ENCODE results near the gene EHBP1. TPM values are rescaled to one million over a fixed set of nuclear protein-coding genes. Genes with fewer than 3 reads are reported as not detected.
"Not testable (repeated sequence)": the region's sequence is repeated elsewhere in the genome, so short reads cannot be mapped to it uniquely, and the experiment has no call there.

Gene EHBP1
- total and polyA plus RNA-seq, 4 donors = 59.2 to 108 (median 83.2) TPM

GRCh38 chr2:62741954-62742722 lies 36.6 kb downstream of the EHBP1 start:
- no peaks in the 10 kb centered on the region for H3K27me3 ChIP-seq (ENCODE audit: control insufficient read depth, insufficient read depth, low read length)
- H3K4me1 ChIP-seq (ENCODE audit: control insufficient read depth, insufficient read depth, low read length) = no peaks in the 10 kb centered on the region
- no peak overlapping the region for H3K4me3 ChIP-seq (ENCODE audit: low read depth, low read length)
- H3K9me3 ChIP-seq (ENCODE audit: control insufficient read depth, insufficient read depth, low read length) = no peaks in the 10 kb centered on the region
- DNase-seq (ENCODE audit: low read depth in 4 of 6, low spot score in 6 of 6) = no peak
- WGBS (ENCODE audit: insufficient coverage) = no CpG with 5 or more reads among the region's 1 CpG
- no peaks in the 10 kb centered on the region for H3K36me3 ChIP-seq (ENCODE audit: control insufficient read depth, insufficient read depth, low read length)
- no peak overlapping the region for H3K27ac ChIP-seq (ENCODE audit: low read depth, low read length)

DNA sequence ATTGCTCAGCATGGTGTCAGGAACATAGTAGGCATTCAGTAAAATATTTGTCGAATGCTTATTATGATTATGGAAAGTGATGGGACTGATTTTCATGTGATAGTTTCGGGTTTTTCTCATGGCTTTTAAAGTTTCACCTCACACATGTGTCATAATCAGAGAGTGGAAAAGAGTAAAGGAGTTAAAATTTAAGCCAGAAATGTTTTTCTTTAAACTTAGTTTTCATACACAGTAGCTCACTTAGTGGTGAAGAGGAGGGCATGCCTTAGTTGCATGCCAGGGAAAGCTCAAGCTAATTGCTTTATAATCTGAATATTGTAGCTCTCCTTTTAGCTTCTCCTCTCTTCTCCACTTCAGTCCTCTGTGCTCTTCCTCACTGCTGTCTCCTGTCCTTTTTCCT lies 38.0 kb downstream of the EHBP1 start:
- no peak for DNase-seq (ENCODE audit: low read depth in 4 of 6, low spot score in 6 of 6)
- H3K27ac ChIP-seq (ENCODE audit: low read depth, low read length) = no peak overlapping the region
- no peak overlapping the region for H3K4me3 ChIP-seq (ENCODE audit: low read depth, low read length)
- no peaks in the 10 kb centered on the region for H3K27me3 ChIP-seq (ENCODE audit: control insufficient read depth, insufficient read depth, low read length)
- no peaks in the 10 kb centered on the region for H3K9me3 ChIP-seq (ENCODE audit: control insufficient read depth, insufficient read depth, low read length)
- WGBS (ENCODE audit: insufficient coverage) = no CpG with 5 or more reads among the region's 2 CpGs
- H3K36me3 ChIP-seq (ENCODE audit: control insufficient read depth, insufficient read depth, low read length) = no peaks in the 10 kb centered on the region
- no peaks in the 10 kb centered on the region for H3K4me1 ChIP-seq (ENCODE audit: control insufficient read depth, insufficient read depth, low read length)

GRCh38 chr2:62744603-62745002 lies 39.1 kb downstream of the EHBP1 start:
- Histone ChIP-seq H3K4me1 (ENCODE audit: control insufficient read depth, insufficient read depth, low read length) (no peaks in the 10 kb centered on the region), H3K4me3 (ENCODE audit: low read depth, low read length) (no peak overlapping the region), H3K36me3 (ENCODE audit: control insufficient read depth, insufficient read depth, low read length) (no peaks in the 10 kb centered on the region), H3K27me3 (ENCODE audit: control insufficient read depth, insufficient read depth, low read length) (no peaks in the 10 kb centered on the region), H3K9me3 (ENCODE audit: control insufficient read depth, insufficient read depth, low read length) (no peaks in the 10 kb centered on the region), H3K27ac (ENCODE audit: low read depth, low read length) (no peak overlapping the region)
- 100% methylated on average over 1 of the region's 3 CpGs for WGBS (ENCODE audit: insufficient coverage)
- no peak for DNase-seq (ENCODE audit: low read depth in 4 of 6, low spot score in 6 of 6)

DNA sequence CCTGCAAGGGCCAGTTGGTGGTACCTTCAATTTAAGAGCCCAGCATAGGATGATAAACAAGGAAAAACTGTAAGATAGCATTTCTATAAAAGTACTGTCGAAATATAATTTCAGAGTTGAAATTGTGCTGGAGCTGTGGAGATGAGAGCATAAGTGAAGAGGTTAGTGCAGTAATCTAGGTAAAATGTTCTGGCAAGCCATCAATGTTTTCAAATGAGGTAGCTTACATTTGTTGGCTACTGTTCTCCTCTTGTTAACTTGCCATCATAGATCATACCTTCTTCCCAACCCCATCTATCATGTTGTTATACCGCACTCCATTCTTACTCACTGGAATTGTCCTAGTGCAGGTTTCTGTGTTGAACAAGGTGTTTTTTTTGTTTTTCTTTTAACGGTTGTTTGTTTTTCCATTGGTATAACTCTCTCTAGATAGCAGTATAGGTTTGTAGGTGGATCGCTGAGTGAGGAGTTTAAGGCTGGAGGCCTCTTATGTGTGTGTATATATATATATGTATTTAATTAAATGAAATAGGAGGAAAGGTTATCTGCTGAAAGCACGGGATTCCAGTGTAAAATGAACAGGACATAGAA lies 40.5 kb downstream of the EHBP1 start:
- WGBS (ENCODE audit: insufficient coverage) = 83% methylated on average over 1 of the region's 5 CpGs
- no peak for DNase-seq (ENCODE audit: low read depth in 4 of 6, low spot score in 6 of 6)
- H3K4me3 ChIP-seq (ENCODE audit: low read depth, low read length) = no peak overlapping the region
- no peaks in the 10 kb centered on the region for H3K4me1 ChIP-seq (ENCODE audit: control insufficient read depth, insufficient read depth, low read length)
- no peaks in the 10 kb centered on the region for H3K9me3 ChIP-seq (ENCODE audit: control insufficient read depth, insufficient read depth, low read length)
- H3K27ac ChIP-seq (ENCODE audit: low read depth, low read length) = no peak overlapping the region
- no peaks in the 10 kb centered on the region for H3K27me3 ChIP-seq (ENCODE audit: control insufficient read depth, insufficient read depth, low read length)
- no peaks in the 10 kb centered on the region for H3K36me3 ChIP-seq (ENCODE audit: control insufficient read depth, insufficient read depth, low read length)

DNA sequence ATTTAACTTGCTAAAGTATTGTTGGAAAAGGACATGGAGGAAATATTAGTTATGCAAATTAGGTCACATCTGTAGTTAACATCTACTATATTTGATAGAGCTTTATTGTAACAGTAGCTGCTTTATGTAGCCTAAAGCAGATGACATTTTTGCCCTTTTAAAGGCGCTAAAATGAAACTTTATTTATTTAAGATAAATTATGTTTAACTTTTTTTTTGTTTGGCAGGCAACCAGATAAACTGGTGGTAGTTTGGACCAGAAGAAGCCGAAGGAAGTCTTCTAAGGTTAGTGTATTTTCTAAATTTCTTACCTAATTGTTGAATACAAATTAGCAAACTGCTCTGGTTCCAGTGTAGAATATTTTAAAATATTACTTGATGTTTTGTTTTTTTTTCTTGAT lies 41.7 kb downstream of the EHBP1 start:
- no peak for DNase-seq (ENCODE audit: low read depth in 4 of 6, low spot score in 6 of 6)
- Histone ChIP-seq H3K27me3 (ENCODE audit: control insufficient read depth, insufficient read depth, low read length) (no peaks in the 10 kb centered on the region), H3K4me1 (ENCODE audit: control insufficient read depth, insufficient read depth, low read length) (no peaks in the 10 kb centered on the region), H3K36me3 (ENCODE audit: control insufficient read depth, insufficient read depth, low read length) (no peaks in the 10 kb centered on the region), H3K9me3 (ENCODE audit: control insufficient read depth, insufficient read depth, low read length) (no peaks in the 10 kb centered on the region), H3K4me3 (ENCODE audit: low read depth, low read length) (no peak overlapping the region), H3K27ac (ENCODE audit: low read depth, low read length) (no peak overlapping the region)
- WGBS (ENCODE audit: insufficient coverage) = no CpG with 5 or more reads among the region's 2 CpGs

DNA sequence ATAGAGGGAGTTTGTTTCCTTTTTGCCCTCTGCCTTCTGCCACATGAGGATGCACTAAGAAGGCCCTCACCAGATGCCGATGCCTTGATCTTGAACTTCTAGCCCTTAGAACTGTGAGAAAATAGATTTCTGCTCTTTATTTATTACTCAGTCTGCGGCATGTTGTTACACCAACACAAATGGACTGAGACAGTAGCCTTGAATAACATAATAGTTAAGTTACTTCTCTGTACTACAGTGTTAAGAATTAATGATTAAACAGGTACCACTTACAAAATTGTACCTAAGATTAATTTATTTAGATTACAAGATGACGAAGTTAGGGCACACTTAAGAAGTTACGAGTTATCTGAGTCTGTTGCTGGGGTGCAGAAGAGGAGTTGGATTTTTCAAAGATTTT lies 42.4 kb downstream of the EHBP1 start:
- no peaks in the 10 kb centered on the region for H3K4me1 ChIP-seq (ENCODE audit: control insufficient read depth, insufficient read depth, low read length)
- H3K27ac ChIP-seq (ENCODE audit: low read depth, low read length) = no peak overlapping the region
- no peaks in the 10 kb centered on the region for H3K9me3 ChIP-seq (ENCODE audit: control insufficient read depth, insufficient read depth, low read length)
- no peak for DNase-seq (ENCODE audit: low read depth in 4 of 6, low spot score in 6 of 6)
- WGBS (ENCODE audit: insufficient coverage) = no CpG with 5 or more reads among the region's 4 CpGs
- H3K4me3 ChIP-seq (ENCODE audit: low read depth, low read length) = no peak overlapping the region
- no peaks in the 10 kb centered on the region for H3K36me3 ChIP-seq (ENCODE audit: control insufficient read depth, insufficient read depth, low read length)
- no peaks in the 10 kb centered on the region for H3K27me3 ChIP-seq (ENCODE audit: control insufficient read depth, insufficient read depth, low read length)

GRCh38 chr2:62749111-62749510 lies 43.6 kb downstream of the EHBP1 start:
- not testable (repeated sequence) for H3K4me1 ChIP-seq (ENCODE audit: control insufficient read depth, insufficient read depth, low read length); H3K27me3 ChIP-seq (ENCODE audit: control insufficient read depth, insufficient read depth, low read length); DNase-seq (ENCODE audit: low read depth in 4 of 6, low spot score in 6 of 6); H3K36me3 ChIP-seq (ENCODE audit: control insufficient read depth, insufficient read depth, low read length); H3K9me3 ChIP-seq (ENCODE audit: control insufficient read depth, insufficient read depth, low read length); H3K27ac ChIP-seq (ENCODE audit: low read depth, low read length); H3K4me3 ChIP-seq (ENCODE audit: low read depth, low read length)
- no CpG with 5 or more reads among the region's 1 CpG for WGBS (ENCODE audit: insufficient coverage)

- no peak for DNase-seq (ENCODE audit: low read depth in 4 of 6, low spot score in 6 of 6)
- Histone ChIP-seq H3K4me3 (ENCODE audit: low read depth, low read length) (no peak overlapping the region), H3K27ac (ENCODE audit: low read depth, low read length) (no peak overlapping the region), H3K4me1 (ENCODE audit: control insufficient read depth, insufficient read depth, low read length) (no peaks in the 10 kb centered on the region), H3K27me3 (ENCODE audit: control insufficient read depth, insufficient read depth, low read length) (no peaks in the 10 kb centered on the region), H3K9me3 (ENCODE audit: control insufficient read depth, insufficient read depth, low read length) (peaks cover 2% of the 10 kb centered on the region), H3K36me3 (ENCODE audit: control insufficient read depth, insufficient read depth, low read length) (peaks cover 3% of the 10 kb centered on the region)
- no CpG with 5 or more reads among the region's 3 CpGs for WGBS (ENCODE audit: insufficient coverage)
Observed at GRCh38 chr2:62757029-62757428, 51.5 kb downstream of the EHBP1 start.

DNA sequence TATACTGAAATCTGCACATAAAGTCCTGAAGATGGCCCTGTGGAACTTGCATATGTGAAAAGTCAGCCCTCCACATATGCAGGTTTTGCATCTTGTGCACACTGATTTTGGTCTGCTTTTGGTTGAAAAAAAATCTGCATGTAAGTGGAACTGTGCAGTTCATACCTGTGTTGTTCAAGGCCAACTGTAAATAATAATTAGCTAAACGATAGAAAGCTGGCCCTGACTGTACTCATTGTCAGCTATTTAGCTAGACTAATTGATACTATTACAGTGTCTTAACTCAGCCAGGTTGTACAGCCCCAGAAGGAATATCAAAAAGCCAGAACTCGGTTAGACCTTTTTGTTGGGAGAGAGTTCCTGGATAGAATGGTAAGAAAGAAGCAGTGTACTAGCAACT lies 54.5 kb downstream of the EHBP1 start:
- WGBS (ENCODE audit: insufficient coverage) = no CpG with 5 or more reads among the region's 2 CpGs

DNA sequence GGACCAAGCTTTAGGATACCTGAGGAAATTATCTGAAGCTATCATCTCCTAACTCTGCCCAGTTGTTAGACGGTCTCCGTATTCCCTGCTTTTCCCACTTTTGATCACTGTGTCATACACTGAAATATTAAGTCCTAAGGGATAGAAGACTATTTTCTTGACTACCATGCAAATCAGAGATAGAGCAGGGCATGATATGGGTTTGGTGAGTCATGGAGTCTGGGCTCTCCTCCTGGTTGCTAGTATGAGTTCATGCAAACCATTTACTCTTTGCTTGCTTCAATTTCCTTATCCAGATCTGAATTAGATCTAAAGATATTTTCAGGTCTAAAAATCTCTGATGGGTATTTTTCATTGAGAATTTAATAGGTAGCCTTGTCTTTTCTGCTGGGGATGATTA lies 55.0 kb downstream of the EHBP1 start:
- no CpG with 5 or more reads among the region's 2 CpGs for WGBS (ENCODE audit: insufficient coverage)
- no peaks in the 10 kb centered on the region for H3K4me1 ChIP-seq (ENCODE audit: control insufficient read depth, insufficient read depth, low read length)
- no peaks in the 10 kb centered on the region for H3K27me3 ChIP-seq (ENCODE audit: control insufficient read depth, insufficient read depth, low read length)
- H3K4me3 ChIP-seq (ENCODE audit: low read depth, low read length) = no peak overlapping the region
- no peaks in the 10 kb centered on the region for H3K9me3 ChIP-seq (ENCODE audit: control insufficient read depth, insufficient read depth, low read length)
- H3K27ac ChIP-seq (ENCODE audit: low read depth, low read length) = no peak overlapping the region
- no peaks in the 10 kb centered on the region for H3K36me3 ChIP-seq (ENCODE audit: control insufficient read depth, insufficient read depth, low read length)
- no peak for DNase-seq (ENCODE audit: low read depth in 4 of 6, low spot score in 6 of 6)

More for the DNA sequence above, 54.5 kb downstream of the EHBP1 start:
- Histone ChIP-seq H3K9me3 (ENCODE audit: control insufficient read depth, insufficient read depth, low read length) (no peaks in the 10 kb centered on the region), H3K36me3 (ENCODE audit: control insufficient read depth, insufficient read depth, low read length) (no peaks in the 10 kb centered on the region), H3K4me3 (ENCODE audit: low read depth, low read length) (no peak overlapping the region), H3K27me3 (ENCODE audit: control insufficient read depth, insufficient read depth, low read length) (no peaks in the 10 kb centered on the region), H3K4me1 (ENCODE audit: control insufficient read depth, insufficient read depth, low read length) (no peaks in the 10 kb centered on the region), H3K27ac (ENCODE audit: low read depth, low read length) (no peak overlapping the region)
- no peak for DNase-seq (ENCODE audit: low read depth in 4 of 6, low spot score in 6 of 6)
